ENCODE results near the gene VPS35. TPM values are rescaled to one million over a fixed set of nuclear protein-coding genes. Genes with fewer than 3 reads are reported as not detected.

Gene VPS35
- total and polyA plus RNA-seq, 2 of the 13 experiments (the other 11 are each of a cell fraction or from before 2014, with no cell fraction given), result 30.7 to 136 TPM

GRCh38 chr16:46612121-46612520 is 76.9 kb downstream of the VPS35 start (continued):
- TF ChIP-seq TBP (CRISPR knock-in tag; IDR thresholded peaks at IDR 0.05), result no peak
- TF ChIP-seq NR1H2 (CRISPR knock-in tag; IDR thresholded peaks at IDR 0.05; ENCODE audit: borderline replicate concordance, low read depth), result no peak
- no peak for TF ChIP-seq ZNF772 (CRISPR knock-in tag; IDR thresholded peaks at IDR 0.05)
- no peak for TF ChIP-seq KIAA2018 (CRISPR knock-in tag; IDR thresholded peaks at IDR 0.05; ENCODE audit: borderline replicate concordance)
- TF ChIP-seq ARID2 (CRISPR knock-in tag; IDR thresholded peaks at IDR 0.05; ENCODE audit: borderline replicate concordance), result no peak
- no peak for TF ChIP-seq GZF1 (CRISPR knock-in tag; IDR thresholded peaks at IDR 0.05)
- TF ChIP-seq ZSCAN29 (CRISPR knock-in tag; conservative IDR thresholded peaks at IDR 0.05), result no peak
- TF ChIP-seq GTF3A (CRISPR knock-in tag; conservative IDR thresholded peaks at IDR 0.05), result no peak
- no peak for TF ChIP-seq SP2 (CRISPR knock-in tag; IDR thresholded peaks at IDR 0.05)
- no peak for TF ChIP-seq ZNF512B (CRISPR knock-in tag; IDR thresholded peaks at IDR 0.05; ENCODE audit: borderline replicate concordance)
- no peak for TF ChIP-seq GLI4 (CRISPR knock-in tag; IDR thresholded peaks at IDR 0.05; ENCODE audit: borderline replicate concordance)
- TF ChIP-seq PAXIP1 (CRISPR knock-in tag; conservative IDR thresholded peaks at IDR 0.05), result no peak
- no peak for TF ChIP-seq U2AF2 (IDR thresholded peaks at IDR 0.05; ENCODE audit: low read depth, low read length)
- no peak for TF ChIP-seq ZBTB25 (CRISPR knock-in tag; IDR thresholded peaks at IDR 0.05)
